ENCODE measurements around the gene SH3PXD2A. TPM values are rescaled to one million over a fixed set of nuclear protein-coding genes. Genes with fewer than 3 reads are reported as not detected.
"Not testable (repeated sequence)": the region's sequence is repeated elsewhere in the genome, so short reads cannot be mapped to it uniquely, and the experiment has no call there.

The SH3PXD2A gene
- total RNA-seq, 1 experiment from 2014 or later: 3.1 TPM

DNA sequence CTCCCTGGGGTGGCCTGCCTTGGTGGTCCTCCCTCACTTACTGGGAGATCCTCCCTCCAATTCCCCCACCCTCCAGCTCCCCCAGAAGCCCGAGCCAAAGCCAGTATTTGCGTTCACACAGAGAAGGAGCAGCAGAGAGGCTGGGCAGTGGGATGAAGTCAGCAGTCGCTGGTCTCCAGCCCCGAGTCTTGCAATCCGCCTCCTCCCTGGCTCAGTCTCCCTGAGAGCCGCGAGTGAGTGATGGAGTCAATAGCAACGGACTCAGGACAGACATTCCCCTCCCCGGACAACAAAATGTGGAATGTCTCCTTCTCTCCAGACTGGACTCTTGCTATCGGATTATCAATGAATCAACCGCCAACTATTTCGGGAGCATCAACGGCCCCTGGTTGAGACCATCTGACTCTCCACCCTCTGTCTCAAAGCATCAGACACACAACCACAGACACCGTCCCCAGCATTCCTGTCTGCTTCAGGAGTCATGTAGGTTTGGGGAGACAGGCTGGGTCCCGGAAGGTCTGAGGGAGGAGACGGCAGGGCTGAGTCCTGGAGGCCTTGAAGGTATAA lies 178.4 kb downstream of the SH3PXD2A start:
- in situ Hi-C loops (cut with HindIII; ENCODE audit: low pct_unique_long_range_greater_than_20kb, low sequenced_read_pairs): no loop called here
- DNase-seq (ENCODE audit: low read depth): no peak

GRCh38 chr10:103676058-103676785 lies 179.2 kb downstream of the SH3PXD2A start:
- DNase-seq (ENCODE audit: low read depth): no peak
- in situ Hi-C loops (cut with HindIII; ENCODE audit: low pct_unique_long_range_greater_than_20kb, low sequenced_read_pairs): no loop called here

DNA sequence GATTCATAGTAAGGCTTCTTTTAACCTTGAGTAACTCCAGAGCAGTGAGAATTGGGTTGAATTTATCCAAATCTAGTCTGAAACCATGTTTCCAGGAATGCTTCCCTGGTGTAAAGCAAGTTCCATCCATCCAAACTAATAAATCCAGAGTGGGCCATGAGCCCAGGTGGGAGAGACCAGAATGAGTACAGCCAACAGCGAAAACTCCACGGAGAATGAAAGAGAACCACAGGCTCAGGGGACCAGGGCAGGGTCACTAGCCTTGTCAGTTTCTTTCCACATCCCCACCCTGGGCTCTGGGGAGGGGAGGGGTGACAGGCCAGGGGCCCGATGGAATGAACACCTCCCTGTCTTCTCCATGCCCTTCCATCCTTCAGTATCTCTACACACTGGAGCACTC lies 181.8 kb downstream of the SH3PXD2A start:
- in situ Hi-C loops (cut with HindIII; ENCODE audit: low pct_unique_long_range_greater_than_20kb, low sequenced_read_pairs): no loop called here
- no peak for DNase-seq (ENCODE audit: low read depth)

DNA sequence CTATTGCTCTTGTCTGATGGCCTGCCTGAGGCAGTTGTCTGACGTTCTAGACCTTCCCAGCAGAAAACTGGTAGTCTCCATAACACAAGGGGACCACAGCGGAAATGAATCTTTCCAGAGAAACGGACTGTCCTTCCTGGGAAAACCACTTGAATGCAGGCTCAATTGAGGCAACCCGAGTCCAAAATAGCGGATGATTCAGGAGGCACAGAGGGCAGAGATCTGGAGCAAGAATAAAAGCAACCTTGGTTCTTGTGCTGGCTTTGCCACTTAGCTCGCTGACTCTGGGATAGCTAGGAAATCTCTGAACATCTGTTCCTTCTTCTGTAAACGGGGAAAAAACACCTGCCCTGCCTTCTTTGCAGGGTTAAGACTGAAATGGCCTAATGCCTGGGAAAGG lies 183.0 kb downstream of the SH3PXD2A start:
- in situ Hi-C loops (cut with HindIII; ENCODE audit: low pct_unique_long_range_greater_than_20kb, low sequenced_read_pairs): no loop called here
- no peak for DNase-seq (ENCODE audit: low read depth)

DNA sequence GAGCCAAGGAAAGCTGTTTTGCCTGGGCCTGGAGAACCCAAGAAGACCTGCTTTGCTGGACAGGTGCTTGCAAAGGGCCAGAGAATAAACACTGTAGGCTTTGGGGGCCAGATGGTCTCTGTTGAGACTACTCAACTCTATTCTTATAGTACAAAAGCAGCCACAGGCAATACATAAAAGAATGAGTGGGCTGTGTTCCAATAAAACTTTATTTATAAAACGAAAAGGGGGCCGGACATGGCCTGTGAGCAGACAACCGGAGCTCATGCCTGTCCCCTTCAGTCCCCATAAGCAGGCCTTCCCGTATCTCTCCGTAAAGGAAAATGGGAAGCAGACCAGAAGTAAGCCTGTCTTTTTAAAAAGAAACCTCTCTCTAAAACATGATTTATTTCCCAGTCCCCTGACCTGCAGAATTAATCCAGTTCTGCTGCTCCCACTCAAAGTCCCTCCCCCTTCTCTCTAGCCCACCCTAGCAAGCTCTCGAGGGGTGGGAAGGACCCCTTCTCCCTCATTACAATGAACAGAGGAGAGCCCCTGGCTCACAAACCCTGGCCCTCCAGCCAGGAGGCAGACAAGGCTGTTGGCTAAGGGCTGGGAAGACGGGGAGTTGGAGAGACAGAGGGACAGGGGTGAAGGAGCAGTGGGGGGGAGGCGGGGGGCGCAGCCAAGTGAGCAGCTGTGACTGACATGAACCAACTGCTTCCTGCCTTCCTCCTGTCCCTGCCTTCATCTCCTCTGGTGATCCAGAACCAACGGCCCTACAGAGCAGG lies 184.1 kb downstream of the SH3PXD2A start:
- DNase-seq (ENCODE audit: low read depth): no peak
- in situ Hi-C loops (cut with HindIII; ENCODE audit: low pct_unique_long_range_greater_than_20kb, low sequenced_read_pairs): no loop called here

- in situ Hi-C loops (cut with HindIII; ENCODE audit: low pct_unique_long_range_greater_than_20kb, low sequenced_read_pairs): no loop called here
These were observed 185.4 kb downstream of the SH3PXD2A start for GRCh38 chr10:103669944-103670343.

GRCh38 chr10:103669243-103669929 lies 186.0 kb downstream of the SH3PXD2A start:
- DNase-seq (ENCODE audit: low read depth): no peak
- in situ Hi-C loops (cut with HindIII; ENCODE audit: low pct_unique_long_range_greater_than_20kb, low sequenced_read_pairs): no loop called here

More at GRCh38 chr10:103669944-103670343, 185.4 kb downstream of the SH3PXD2A start:
- DNase-seq (ENCODE audit: low read depth): no peak

DNA sequence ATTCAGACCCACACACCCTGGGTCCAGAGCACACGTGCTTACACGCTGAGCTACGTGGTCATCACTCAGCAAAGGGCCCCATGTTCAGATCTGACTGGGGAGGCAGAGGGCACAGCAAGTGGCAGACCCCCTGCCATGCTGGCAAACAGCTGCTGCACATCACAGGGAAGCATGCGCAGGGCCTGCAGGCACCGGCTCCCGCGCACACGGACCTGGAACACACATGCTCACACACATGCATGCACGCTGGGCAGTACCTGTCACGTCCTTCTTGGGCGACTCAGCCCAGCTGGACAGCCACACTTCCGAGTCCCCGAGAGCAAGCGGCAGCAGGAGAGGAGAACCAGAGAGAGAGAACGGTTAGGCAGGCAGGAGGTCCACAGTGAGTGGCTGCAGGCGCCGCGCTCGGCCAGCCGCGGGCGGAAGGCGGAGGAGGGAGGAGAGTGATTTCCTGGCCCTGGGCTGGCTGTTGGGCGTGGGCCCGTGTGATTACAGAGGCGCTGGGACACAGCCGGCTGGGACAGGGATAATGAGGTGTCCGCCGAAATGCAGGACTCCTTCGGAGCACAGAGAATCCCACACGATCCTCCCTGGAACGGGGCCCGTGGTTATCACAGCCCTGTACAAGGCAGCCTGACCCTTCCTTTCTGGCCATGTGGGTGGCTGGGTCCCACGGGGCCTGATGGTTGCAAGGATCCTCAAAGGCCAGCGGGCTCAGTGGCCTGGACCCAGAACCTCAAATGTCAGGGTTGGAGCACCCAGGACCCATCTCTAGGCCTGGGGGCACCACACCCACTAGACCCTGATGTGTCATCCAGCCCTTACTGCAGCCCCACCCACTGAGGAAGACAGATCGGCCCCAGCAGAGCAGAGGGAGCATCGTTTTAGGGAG lies 186.8 kb downstream of the SH3PXD2A start:
- DNase-seq (ENCODE audit: low read depth): peak; percentile 14
- in situ Hi-C loops (cut with HindIII; ENCODE audit: low pct_unique_long_range_greater_than_20kb, low sequenced_read_pairs): no loop called here

GRCh38 chr10:103667356-103667755 lies 188.0 kb downstream of the SH3PXD2A start:
- no peak for DNase-seq (ENCODE audit: low read depth)
- in situ Hi-C loops (cut with HindIII; ENCODE audit: low pct_unique_long_range_greater_than_20kb, low sequenced_read_pairs): no loop called here

GRCh38 chr10:103666762-103667150 lies 188.6 kb downstream of the SH3PXD2A start:
- in situ Hi-C loops (cut with HindIII; ENCODE audit: low pct_unique_long_range_greater_than_20kb, low sequenced_read_pairs): no loop called here
- no peak for DNase-seq (ENCODE audit: low read depth)

DNA sequence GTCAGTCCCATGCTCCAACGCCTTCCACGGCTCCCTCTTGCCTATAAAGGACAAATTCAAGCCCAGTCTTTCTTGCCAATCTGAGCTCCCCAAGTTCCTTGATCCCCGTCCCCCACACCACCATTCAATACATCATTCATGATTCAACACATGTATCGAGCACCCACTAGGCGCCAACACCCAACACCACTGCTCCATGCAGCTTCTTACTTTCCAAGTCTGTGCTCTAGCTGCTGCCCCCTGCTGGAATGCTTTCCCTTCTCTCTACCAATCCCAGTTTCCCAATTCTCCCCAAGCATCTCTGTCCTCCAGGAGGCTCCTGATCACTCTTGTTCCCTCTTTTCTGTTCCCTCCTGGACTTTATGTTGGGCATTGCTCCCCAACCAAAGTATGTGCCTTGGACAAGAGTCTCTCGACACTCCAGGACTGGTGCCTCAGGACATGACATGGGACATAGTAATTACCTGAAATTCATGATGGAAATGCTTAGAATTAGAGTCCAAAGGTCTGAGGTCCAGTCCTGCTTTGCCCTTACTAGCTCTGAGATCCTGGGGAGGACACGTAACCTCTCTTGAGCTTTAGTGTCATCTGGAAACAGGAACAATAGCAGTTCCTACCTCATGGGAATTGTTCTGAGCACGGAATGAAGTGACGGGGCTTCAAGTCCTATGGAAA lies 189.2 kb downstream of the SH3PXD2A start:
- in situ Hi-C loops (cut with HindIII; ENCODE audit: low pct_unique_long_range_greater_than_20kb, low sequenced_read_pairs): no loop called here
- peak; percentile 22 for DNase-seq (ENCODE audit: low read depth)

- in situ Hi-C loops (cut with HindIII; ENCODE audit: low pct_unique_long_range_greater_than_20kb, low sequenced_read_pairs): no loop called here
- no peak for DNase-seq (ENCODE audit: low read depth)
These were observed 190.1 kb downstream of the SH3PXD2A start for GRCh38 chr10:103665162-103665889.

GRCh38 chr10:103663802-103664201 lies 191.6 kb downstream of the SH3PXD2A start:
- in situ Hi-C loops (cut with HindIII; ENCODE audit: low pct_unique_long_range_greater_than_20kb, low sequenced_read_pairs): no loop called here
- no peak for DNase-seq (ENCODE audit: low read depth)

DNA sequence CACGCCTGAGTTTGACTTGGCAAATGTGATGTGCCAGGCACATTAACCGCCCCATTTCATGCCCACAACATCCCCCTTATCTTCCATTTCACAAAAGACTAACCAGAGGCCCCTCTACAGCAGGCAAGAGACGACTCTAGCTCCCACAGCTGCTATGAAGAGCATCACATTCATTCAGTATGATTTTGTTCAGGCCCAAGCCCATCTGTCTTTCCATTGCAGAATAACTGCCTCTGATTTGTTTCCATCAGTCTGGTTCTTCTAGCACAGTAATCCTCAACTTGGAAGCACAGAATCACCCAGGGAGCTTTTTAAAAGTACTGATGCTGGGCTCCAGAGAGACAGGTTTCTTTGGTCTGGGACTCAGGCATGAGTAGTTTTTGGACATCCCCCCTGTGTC lies 192.1 kb downstream of the SH3PXD2A start:
- DNase-seq (ENCODE audit: low read depth): no peak
- in situ Hi-C loops (cut with HindIII; ENCODE audit: low pct_unique_long_range_greater_than_20kb, low sequenced_read_pairs): no loop called here

- in situ Hi-C loops (cut with HindIII; ENCODE audit: low pct_unique_long_range_greater_than_20kb, low sequenced_read_pairs): not testable (repeated sequence)
These were observed 192.7 kb downstream of the SH3PXD2A start for GRCh38 chr10:103662704-103663103.

GRCh38 chr10:103661198-103661950 lies 194.0 kb downstream of the SH3PXD2A start:
- DNase-seq (ENCODE audit: low read depth): peak; percentile 74

More at GRCh38 chr10:103662704-103663103, 192.7 kb downstream of the SH3PXD2A start:
- not testable (repeated sequence) for DNase-seq (ENCODE audit: low read depth)

More at GRCh38 chr10:103661198-103661950, 194.0 kb downstream of the SH3PXD2A start:
- in situ Hi-C loops (cut with HindIII; ENCODE audit: low pct_unique_long_range_greater_than_20kb, low sequenced_read_pairs): no loop called here

Measured in Caki2 (cell line).